ENCODE results near the gene HABP4.

The HABP4 gene

DNA sequence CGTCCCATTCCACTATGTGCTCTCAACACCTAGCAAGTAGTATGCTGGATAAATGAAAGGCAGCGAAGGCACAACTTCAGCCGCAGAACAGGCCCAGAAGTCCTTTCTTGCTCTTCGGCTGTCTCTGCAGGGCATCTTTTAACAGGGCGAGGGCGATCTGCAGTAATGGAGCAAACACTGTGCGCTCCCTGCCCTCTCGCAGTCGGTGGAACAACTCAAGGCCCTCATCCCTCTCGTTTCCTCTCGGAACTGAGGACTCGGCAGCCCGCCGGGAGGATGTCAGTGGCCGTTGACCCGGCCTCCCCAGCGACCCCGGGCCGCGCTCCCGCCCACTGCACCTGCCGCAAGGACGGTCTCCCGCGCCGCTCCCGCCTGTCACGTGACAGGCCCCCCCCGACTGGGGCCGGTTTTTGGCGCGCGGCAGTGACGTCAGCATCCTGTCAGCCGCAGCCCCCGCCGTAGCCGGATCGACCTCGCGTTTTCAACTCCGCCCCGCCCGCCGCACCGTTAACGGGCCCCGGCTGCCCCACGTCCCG is 32.9 kb upstream of the HABP4 start:
- TF ChIP-seq CTCF (IDR thresholded peaks at IDR 0.05; ENCODE audit: extremely low read depth, insufficient read depth, missing control alignments), result no peak
- DNase-seq (ENCODE audit: low spot score), result peak; percentile 91
- in situ Hi-C loops (cut with MboI; ENCODE audit: low pct_unique_long_range_greater_than_20kb, low sequenced_read_pairs, unreplicated experiment), result no loop called here

- no peak for TF ChIP-seq CTCF (IDR thresholded peaks at IDR 0.05; ENCODE audit: extremely low read depth, insufficient read depth, missing control alignments)
- in situ Hi-C loops (cut with MboI; ENCODE audit: low pct_unique_long_range_greater_than_20kb, low sequenced_read_pairs, unreplicated experiment), result no loop called here
- DNase-seq (ENCODE audit: low spot score), result no peak
These were observed 32.3 kb upstream of the HABP4 start for GRCh38 chr9:96417661-96418082.

- no peak for TF ChIP-seq CTCF (IDR thresholded peaks at IDR 0.05; ENCODE audit: extremely low read depth, insufficient read depth, missing control alignments)
- peak; percentile 96 for DNase-seq (ENCODE audit: low spot score)
- in situ Hi-C loops (cut with MboI; ENCODE audit: low pct_unique_long_range_greater_than_20kb, low sequenced_read_pairs, unreplicated experiment), result no loop called here
These were observed 31.7 kb upstream of the HABP4 start, which contains the start of gene ZNF367 for GRCh38 chr9:96418083-96418919. Gene ZNF367, minus strand, starts transcription at chr9:96418370. Its CDS starts 338 bp downstream, at chr9:96418032.

- in situ Hi-C loops (cut with MboI; ENCODE audit: low pct_unique_long_range_greater_than_20kb, low sequenced_read_pairs, unreplicated experiment), result no loop called here
- peak; percentile 75 for DNase-seq (ENCODE audit: low spot score)
- TF ChIP-seq CTCF (IDR thresholded peaks at IDR 0.05; ENCODE audit: extremely low read depth, insufficient read depth, missing control alignments), result no peak
These were observed 30.9 kb upstream of the HABP4 start for GRCh38 chr9:96418920-96419690.

- in situ Hi-C loops (cut with MboI; ENCODE audit: low pct_unique_long_range_greater_than_20kb, low sequenced_read_pairs, unreplicated experiment), result no loop called here
- DNase-seq (ENCODE audit: low spot score), result no peak
- TF ChIP-seq CTCF (IDR thresholded peaks at IDR 0.05; ENCODE audit: extremely low read depth, insufficient read depth, missing control alignments), result no peak
These were observed 30.3 kb upstream of the HABP4 start for GRCh38 chr9:96419691-96419969.

GRCh38 chr9:96420468-96421219 is 29.3 kb upstream of the HABP4 start:
- no peak for TF ChIP-seq CTCF (IDR thresholded peaks at IDR 0.05; ENCODE audit: extremely low read depth, insufficient read depth, missing control alignments)
- in situ Hi-C loops (cut with MboI; ENCODE audit: low pct_unique_long_range_greater_than_20kb, low sequenced_read_pairs, unreplicated experiment), result no loop called here
- DNase-seq (ENCODE audit: low spot score), result no peak
